Fibroblast of villous mesenchyme (primary cell): Measurements from ENCODE around the gene LMBR1. TPM values are rescaled to one million over a fixed set of nuclear protein-coding genes. Genes with fewer than 3 reads are reported as not detected.

Experiments used
- DNase-seq: peaks from one replicate; pipeline ENCODE4 v3.0.0-alpha.2; 2010; ENCODE audit warnings: low read depth
- H3K4me3 ChIP-seq: 2 replicates; pipeline ENCODE4 v1.5.1; 2011; ENCODE audit warnings: low read depth, mild to moderate bottlenecking, low read length
- CTCF ChIP-seq: IDR thresholded peaks from 2 replicates; pipeline ENCODE4 v1.5.1; 2012; ENCODE audit warnings: low read depth, mild to moderate bottlenecking, low read length; ENCODE audit not compliant: insufficient read depth
- total RNA-seq: library from RNA; depleted of rRNA; stranded (reverse); fragments of >200 nt; gene quantifications from 2 replicates; pipeline ENCODE4 v1.2.3, GENCODE V29; 2012

The LMBR1 gene
- total RNA-seq, 1 donor, result 43.6 TPM

DNA sequence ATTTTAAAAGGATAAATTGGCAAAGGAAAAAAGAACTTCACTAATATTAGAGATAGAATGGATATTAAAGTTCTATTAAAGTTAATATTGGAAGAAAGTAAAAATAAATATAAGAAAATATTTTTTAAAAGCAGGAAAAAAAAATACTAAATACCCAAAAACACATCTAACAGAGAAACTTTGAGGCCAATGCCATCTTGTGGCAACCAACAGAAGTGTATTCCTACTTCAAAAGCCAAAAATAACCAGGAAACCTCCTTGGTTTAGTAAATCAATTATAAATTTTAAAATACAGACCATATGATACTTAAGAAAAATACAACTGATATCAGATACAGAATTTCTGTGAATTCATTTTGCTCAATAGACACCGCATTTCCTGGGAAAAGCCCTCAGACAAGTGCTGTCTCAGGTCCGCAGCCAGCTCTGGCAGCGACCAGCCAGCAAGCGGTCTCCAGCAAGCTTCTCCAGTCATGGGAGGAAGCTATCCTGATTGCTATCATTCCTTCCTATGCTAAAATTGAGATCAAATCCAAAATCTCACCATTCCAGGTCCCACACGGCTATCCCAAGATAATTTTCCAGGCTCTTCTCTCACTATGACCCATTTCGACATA lies 65.3 kb downstream of the LMBR1 start:
- no peak overlapping the region for H3K4me3 ChIP-seq
- peak; percentile 54 for TF ChIP-seq CTCF
- DNase-seq, result peak; percentile 42

DNA sequence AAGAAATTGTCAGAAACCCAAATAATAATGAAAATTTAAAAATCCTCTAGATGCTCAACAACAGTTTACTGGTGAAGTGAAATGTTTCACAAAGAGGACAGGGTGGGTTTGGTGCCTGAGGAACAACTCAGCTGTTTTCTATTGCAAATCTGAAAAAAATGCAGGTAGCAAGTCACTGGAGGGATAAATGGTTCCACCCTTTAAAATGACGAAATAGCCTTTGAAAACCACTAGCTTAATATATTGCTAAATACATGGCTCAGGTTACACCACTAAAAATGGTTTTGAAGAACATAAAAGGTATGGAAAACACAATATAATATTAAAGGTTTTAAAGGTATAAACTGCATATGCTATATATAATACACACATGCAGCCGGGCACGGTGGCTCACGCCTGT lies 69.5 kb downstream of the LMBR1 start:
- peak; percentile 42 for DNase-seq
- TF ChIP-seq CTCF, result no peak
- H3K4me3 ChIP-seq, result no peak overlapping the region

DNA sequence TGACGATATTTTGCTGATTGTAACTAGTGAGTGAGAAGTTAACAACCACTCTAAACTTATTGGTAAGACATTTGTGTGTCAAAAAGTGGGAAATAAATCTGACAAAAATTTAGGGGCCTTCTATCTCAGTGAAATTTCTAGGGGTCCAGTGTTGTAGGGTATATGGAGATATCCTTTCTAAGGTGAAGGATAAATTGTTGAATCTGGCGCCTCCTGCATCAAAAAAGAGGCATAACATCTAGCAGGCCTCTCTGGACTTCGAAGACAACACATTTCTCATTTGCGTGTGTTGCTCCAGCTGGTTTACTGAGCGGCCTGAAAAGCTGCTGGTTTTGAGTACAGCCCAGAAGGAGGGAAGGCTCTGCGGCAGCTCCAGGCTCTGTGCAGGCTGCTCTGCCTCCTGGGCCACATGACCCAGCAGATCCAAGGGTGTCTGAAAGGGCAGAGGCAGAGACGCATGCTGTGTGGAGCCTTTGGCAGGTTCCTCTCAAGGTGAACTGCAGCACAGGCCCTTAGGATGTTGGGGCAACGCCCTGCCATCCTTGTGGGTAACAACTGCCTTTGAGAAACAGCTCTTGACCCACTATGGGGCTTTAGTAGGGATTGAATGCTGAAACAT lies 72.4 kb downstream of the LMBR1 start:
- no peak for DNase-seq
- TF ChIP-seq CTCF, result peak; percentile 25
- no peak overlapping the region for H3K4me3 ChIP-seq

GRCh38 chr7:156819733-156820295 lies 73.2 kb downstream of the LMBR1 start:
- no peak for DNase-seq
- no peak for TF ChIP-seq CTCF
- no peak overlapping the region for H3K4me3 ChIP-seq

GRCh38 chr7:156818133-156818532 lies 74.8 kb downstream of the LMBR1 start:
- no peak overlapping the region for H3K4me3 ChIP-seq
- TF ChIP-seq CTCF, result no peak
- DNase-seq, result no peak

GRCh38 chr7:156816943-156817572 lies 75.9 kb downstream of the LMBR1 start:
- peak; percentile 33 for DNase-seq
- TF ChIP-seq CTCF, result peak; percentile 45
- no peak overlapping the region for H3K4me3 ChIP-seq
